GM12878 (cell line): ENCODE results near the gene DUSP11. TPM values are rescaled to one million over a fixed set of nuclear protein-coding genes. Genes with fewer than 3 reads are reported as not detected.
A peak's percentile ranks its signal among the peaks of the same experiment; 100 is the strongest.

Source experiments
- ATAC-seq: fragments of 200-7000 bp; cut with Tn5 transposase; 3 replicates; pipeline ENCODE4 v1.9.1; 2020; ENCODE audit warnings: mild to moderate bottlenecking, moderate library complexity
- BruUV-seq: library from RNA; stranded (reverse); fragments of 400-500 nt; replicated peaks from 2 replicates; lab custom pipeline; 2021; lab: Mats Ljungman, UMichigan
- CTCF ChIA-PET: fragments of 300-600 bp; sonication (Branson Sonifier 250); formaldehyde crosslinking; extraction: SDS; loops from one replicate; lab custom pipeline; 2021; ENCODE audit warnings: inconsistent platforms; lab: Yijun Ruan, JAX
- POLR2A ChIA-PET: fragments of 350-600 bp; formaldehyde crosslinking; extraction: SDS; loops from one replicate; lab custom pipeline; 2021; ENCODE audit warnings: inconsistent platforms; lab: Charles Lee
- RAD21 ChIA-PET: fragments of 300-600 bp; sonication (Branson Sonifier 250); formaldehyde crosslinking; loops from one replicate; lab custom pipeline; 2023; ENCODE audit warnings: antibody characterized with exemption; ENCODE audit not compliant: unreplicated experiment; lab: Charles Lee
- SMC1A ChIA-PET: fragments of 300-600 bp; sonication (Branson Sonifier 250); formaldehyde crosslinking; loops from one replicate; lab custom pipeline; 2023; ENCODE audit not compliant: unreplicated experiment, uncharacterized antibody; lab: Charles Lee
- DNase-seq: peaks from one replicate; pipeline ENCODE4 v3.0.0-alpha.2; 2011; ENCODE audit warnings: low read depth, low spot score
- FAIRE-seq: peaks from 3 replicates; lab custom pipeline; 2011; peaks lifted over from hg19 to GRCh38; lab: Jason Lieb, UNC
- H2AFZ ChIP-seq: 2 replicates; pipeline ENCODE4 v1.6.0; 2011; ENCODE audit warnings: low read depth, low read length, control low read depth; ENCODE audit not compliant: control insufficient read depth
- H3K27ac ChIP-seq: 2 replicates; pipeline ENCODE4 v1.5.1; 2011; ENCODE audit warnings: control low read depth; ENCODE audit not compliant: control insufficient read depth, insufficient read depth
- H3K27me3 ChIP-seq, 2 experiments: replicated peaks in 1 of 2; 2 replicates each; pipeline versions ENCODE4 v1.6.0 to v1.6.1; 2011; ENCODE audit warnings: low read length in 1 of 2; ENCODE audit not compliant: control insufficient read depth in 2 of 2, insufficient read depth in 2 of 2
- H3K36me3 ChIP-seq, 2 experiments: 2 replicates each; pipeline ENCODE4 v1.5.1; 2011; ENCODE audit warnings: low read length in 1 of 2; ENCODE audit not compliant: control insufficient read depth in 2 of 2, insufficient read depth in 2 of 2
- H3K4me1 ChIP-seq: 2 replicates; pipeline ENCODE4 v1.6.1; 2011; ENCODE audit warnings: mild to moderate bottlenecking, low read length, moderate library complexity, mixed read lengths; ENCODE audit not compliant: control insufficient read depth, insufficient read depth
- H3K4me2 ChIP-seq: 2 replicates; pipeline ENCODE4 v1.6.0; 2011; ENCODE audit warnings: control low read depth; ENCODE audit not compliant: control insufficient read depth, insufficient read depth
- H3K4me3 ChIP-seq: fragments of 200-600 bp; sonication (generic); 2 replicates; pipeline ENCODE4 v1.5.1; 2016
- H3K79me2 ChIP-seq: 2 replicates; pipeline ENCODE4 v1.6.0; 2011; ENCODE audit warnings: low read length; ENCODE audit not compliant: control insufficient read depth, insufficient read depth
- H3K9ac ChIP-seq: 2 replicates; pipeline ENCODE4 v1.8.0; 2011; ENCODE audit warnings: low read length, control low read depth, mixed read lengths; ENCODE audit not compliant: control insufficient read depth, insufficient read depth
- H3K9me3 ChIP-seq: replicated peaks from 3 replicates; pipeline ENCODE4 v1.5.1; 2011; ENCODE audit warnings: mild to moderate bottlenecking, low read length; ENCODE audit not compliant: control insufficient read depth, insufficient read depth
- H4K20me1 ChIP-seq: 2 replicates; pipeline ENCODE4 v1.6.0; 2011; ENCODE audit not compliant: control insufficient read depth, insufficient read depth
- KDM1A ChIP-seq: fragments of 200-600 bp; sonication (generic); IDR thresholded peaks from 2 replicates; pipeline ENCODE4 v1.6.1; 2016; ENCODE audit warnings: borderline replicate concordance
- MEF2A ChIP-seq: IDR thresholded peaks from 2 replicates; pipeline ENCODE4 v1.6.1; 2011; ENCODE audit warnings: low read depth, mild to moderate bottlenecking, low read length, moderate library complexity; ENCODE audit not compliant: insufficient read depth
- POLR2AphosphoS5 ChIP-seq: IDR thresholded peaks from 2 replicates; pipeline ENCODE4 v1.6.1; 2011; ENCODE audit warnings: mild to moderate bottlenecking, low read length, inconsistent platforms
- YY1 ChIP-seq: IDR thresholded peaks from 2 replicates; pipeline ENCODE4 v1.6.1; 2011; ENCODE audit warnings: low read depth, mild to moderate bottlenecking, low read length
- ZNF217 ChIP-seq: fragments of 450-650 bp; IDR thresholded peaks from 2 replicates; pipeline ENCODE4 v1.6.1; 2017; ENCODE audit warnings: antibody characterized with exemption, mild to moderate bottlenecking
- WGBS: methylation state at CpG from one replicate; pipeline ENCODE4 v1.1.6; 2016; ENCODE audit warnings: low lambda C conversion rate; ENCODE audit not compliant: insufficient replicate concordance, insufficient coverage; ENCODE audit errors: missing lambda C conversion rate; 5-methylcytosine and 5-hydroxymethylcytosine counted together
- in situ Hi-C: fragments of 300-500 bp; cut with MboI; formaldehyde crosslinking; loops from 9 replicates; pipeline ENCODE4 v1.14.3; 2018; ENCODE audit warnings: mixed read lengths
- intact Hi-C: fragments of 100-400 bp; cut with micrococcal nuclease; formaldehyde crosslinking; loops from one replicate; pipeline ENCODE4 v1.14.2; 2022; ENCODE audit not compliant: unreplicated experiment
- polyA plus RNA-seq, 11 experiments: library from polyadenylated mRNA; depleted of rRNA in 4 of 11; unstranded in 6 of 11; stranded (reverse) in 5 of 11; fragments of >200 nt; fragmentation: Nextera tagmentation in 4 of 11; fragmentation: Illumina TruSeq in 1 of 11; extraction: Ambion mirVana in 4 of 11; extraction: Trizol in 1 of 11; gene quantifications; 1 replicate in 1 of 11; 2 replicates in 10 of 11; pipeline versions ENCODE4 v1.2.1 to v1.2.3, GENCODE V29; 2011 to 2016; ENCODE audit warnings: inconsistent platforms in 2 of 11, missing spikeins in 2 of 11, low read depth in 1 of 11
- total RNA-seq, 4 experiments: library from RNA; depleted of rRNA in 3 of 4; stranded (reverse); fragments of >200 nt in 3 of 4; fragmentation: Illumina TruSeq in 1 of 4; extraction: Trizol in 1 of 4; gene quantifications; 2 replicates each; pipeline versions ENCODE4 v1.2.1 to v1.2.3, GENCODE V29; 2013 to 2021
- TF ChIP-seq, protein P1 (sequence below): fragments of 450-650 bp; IDR thresholded peaks from 2 replicates; pipeline ENCODE4 v1.6.1; 2016; ENCODE audit warnings: mild to moderate bottlenecking
- TF ChIP-seq, protein P2 (sequence below): IDR thresholded peaks from 2 replicates; pipeline ENCODE4 v1.6.1; 2011; ENCODE audit warnings: mild to moderate bottlenecking, low read depth, low read length, moderate library complexity; ENCODE audit not compliant: insufficient replicate concordance
- TF ChIP-seq, protein P3 (sequence below): fragments of 450-650 bp; formaldehyde crosslinking; IDR thresholded peaks from 2 replicates; pipeline ENCODE4 v1.4.0; 2020; ENCODE audit warnings: mild to moderate bottlenecking, moderate library complexity

DUSP11 gene
- total and polyA plus RNA-seq, 10 of the 15 experiments (the other 5 are each of a cell fraction or from before 2014, with no cell fraction given) = 26.4 to 78.4 (median 47.9) TPM

DNA sequence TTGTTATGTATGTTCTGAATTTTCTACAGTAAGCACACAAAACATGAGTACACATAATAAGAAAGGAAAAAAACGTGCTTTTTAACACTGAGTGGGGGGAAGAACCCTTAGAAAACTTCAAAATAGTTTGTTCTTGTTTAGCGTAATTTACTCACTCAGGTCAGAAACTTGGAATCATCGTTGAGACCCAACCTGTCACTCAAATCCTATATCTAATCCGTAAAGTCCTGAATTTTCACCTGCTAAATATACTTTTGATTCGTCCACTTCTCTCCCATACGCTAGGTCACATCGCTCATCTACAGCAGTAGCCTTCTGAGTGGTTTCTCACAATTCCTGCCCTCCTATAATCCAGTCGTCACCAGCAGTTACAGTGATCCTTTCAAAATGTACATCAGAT lies 43.5 kb downstream of the DUSP11 start:
- no peaks in the 10 kb centered on the region for H3K27me3 ChIP-seq
- no peak for DNase-seq
- peak; percentile 70 for FAIRE-seq
- POLR2A ChIA-PET = interaction anchor here (1.2 to 2.0 kb wide), 4 partner anchors 13 to 252 kb away, joined by 3 to 5 read pairs (median 4); partner anchors contain the start of gene STAMBP
- no peaks in the 10 kb centered on the region; the same call in 1 of the 3 replicates for H3K9me3 ChIP-seq
- SMC1A ChIA-PET = no interaction called here
- in situ Hi-C loops = no loop called here
- peak overlapping the region; percentile 96 for H3K4me3 ChIP-seq
- no peak for TF ChIP-seq ZNF217
- TF ChIP-seq MEF2A = no peak
- TF ChIP-seq POLR2AphosphoS5 = no peak
- TF ChIP-seq, protein P1, sequence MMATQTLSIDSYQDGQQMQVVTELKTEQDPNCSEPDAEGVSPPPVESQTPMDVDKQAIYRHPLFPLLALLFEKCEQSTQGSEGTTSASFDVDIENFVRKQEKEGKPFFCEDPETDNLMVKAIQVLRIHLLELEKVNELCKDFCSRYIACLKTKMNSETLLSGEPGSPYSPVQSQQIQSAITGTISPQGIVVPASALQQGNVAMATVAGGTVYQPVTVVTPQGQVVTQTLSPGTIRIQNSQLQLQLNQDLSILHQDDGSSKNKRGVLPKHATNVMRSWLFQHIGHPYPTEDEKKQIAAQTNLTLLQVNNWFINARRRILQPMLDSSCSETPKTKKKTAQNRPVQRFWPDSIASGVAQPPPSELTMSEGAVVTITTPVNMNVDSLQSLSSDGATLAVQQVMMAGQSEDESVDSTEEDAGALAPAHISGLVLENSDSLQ = peak; percentile 51; the same call in 1 of the 2 replicates
- no peak for TF ChIP-seq YY1
- TF ChIP-seq, protein P2, sequence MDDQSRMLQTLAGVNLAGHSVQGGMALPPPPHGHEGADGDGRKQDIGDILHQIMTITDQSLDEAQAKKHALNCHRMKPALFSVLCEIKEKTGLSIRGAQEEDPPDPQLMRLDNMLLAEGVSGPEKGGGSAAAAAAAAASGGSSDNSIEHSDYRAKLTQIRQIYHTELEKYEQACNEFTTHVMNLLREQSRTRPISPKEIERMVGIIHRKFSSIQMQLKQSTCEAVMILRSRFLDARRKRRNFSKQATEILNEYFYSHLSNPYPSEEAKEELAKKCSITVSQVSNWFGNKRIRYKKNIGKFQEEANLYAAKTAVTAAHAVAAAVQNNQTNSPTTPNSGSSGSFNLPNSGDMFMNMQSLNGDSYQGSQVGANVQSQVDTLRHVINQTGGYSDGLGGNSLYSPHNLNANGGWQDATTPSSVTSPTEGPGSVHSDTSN = no peak
- no peak for TF ChIP-seq KDM1A
- TF ChIP-seq, protein P3, sequence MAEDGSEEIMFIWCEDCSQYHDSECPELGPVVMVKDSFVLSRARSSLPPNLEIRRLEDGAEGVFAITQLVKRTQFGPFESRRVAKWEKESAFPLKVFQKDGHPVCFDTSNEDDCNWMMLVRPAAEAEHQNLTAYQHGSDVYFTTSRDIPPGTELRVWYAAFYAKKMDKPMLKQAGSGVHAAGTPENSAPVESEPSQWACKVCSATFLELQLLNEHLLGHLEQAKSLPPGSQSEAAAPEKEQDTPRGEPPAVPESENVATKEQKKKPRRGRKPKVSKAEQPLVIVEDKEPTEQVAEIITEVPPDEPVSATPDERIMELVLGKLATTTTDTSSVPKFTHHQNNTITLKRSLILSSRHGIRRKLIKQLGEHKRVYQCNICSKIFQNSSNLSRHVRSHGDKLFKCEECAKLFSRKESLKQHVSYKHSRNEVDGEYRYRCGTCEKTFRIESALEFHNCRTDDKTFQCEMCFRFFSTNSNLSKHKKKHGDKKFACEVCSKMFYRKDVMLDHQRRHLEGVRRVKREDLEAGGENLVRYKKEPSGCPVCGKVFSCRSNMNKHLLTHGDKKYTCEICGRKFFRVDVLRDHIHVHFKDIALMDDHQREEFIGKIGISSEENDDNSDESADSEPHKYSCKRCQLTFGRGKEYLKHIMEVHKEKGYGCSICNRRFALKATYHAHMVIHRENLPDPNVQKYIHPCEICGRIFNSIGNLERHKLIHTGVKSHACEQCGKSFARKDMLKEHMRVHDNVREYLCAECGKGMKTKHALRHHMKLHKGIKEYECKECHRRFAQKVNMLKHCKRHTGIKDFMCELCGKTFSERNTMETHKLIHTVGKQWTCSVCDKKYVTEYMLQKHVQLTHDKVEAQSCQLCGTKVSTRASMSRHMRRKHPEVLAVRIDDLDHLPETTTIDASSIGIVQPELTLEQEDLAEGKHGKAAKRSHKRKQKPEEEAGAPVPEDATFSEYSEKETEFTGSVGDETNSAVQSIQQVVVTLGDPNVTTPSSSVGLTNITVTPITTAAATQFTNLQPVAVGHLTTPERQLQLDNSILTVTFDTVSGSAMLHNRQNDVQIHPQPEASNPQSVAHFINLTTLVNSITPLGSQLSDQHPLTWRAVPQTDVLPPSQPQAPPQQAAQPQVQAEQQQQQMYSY (CRISPR knock-in tag) = no peak
- H3K4me1 ChIP-seq = 0 out of 2 replicates have a peak, but pooled peaks cover 4% of the 10 kb centered on the region
- 29% methylated on average over 8 of the region's 8 CpGs for WGBS
- H4K20me1 ChIP-seq = no peaks in the 10 kb centered on the region
- TSS peak; percentile 75 for BruUV-seq
- H3K4me2 ChIP-seq = peak overlapping the region; percentile 89
- CTCF ChIA-PET = interaction anchor here (1.3 kb wide), 1 partner anchor 47 kb away, joined by 4 read pairs; no protein-coding TSS in a partner anchor
- intact Hi-C loops = no loop called here
- RAD21 ChIA-PET = interaction anchor here (1.0 to 1.7 kb wide), 2 partner anchors 86 to 351 kb away, joined by 4 to 7 read pairs; partner anchors contain the start of gene ALMS1
- H3K9ac ChIP-seq = peak overlapping the region; percentile 88
- peaks cover 0 to 3% of the 10 kb centered on the region in 2 experiments; a peak in 1 of 4 replicates for H3K36me3 ChIP-seq
- no peak; the same call in 2 of the 3 replicates for ATAC-seq
- peak overlapping the region; percentile 69 for H3K27ac ChIP-seq
- peaks cover 18% of the 10 kb centered on the region for H3K79me2 ChIP-seq
- H2AFZ ChIP-seq = peak overlapping the region; percentile 78
